HG02885 (cell line): ENCODE data around the gene TUBB6.

Source experiments
- ATAC-seq: cut with Tn5 transposase; IDR thresholded peaks from one replicate; pipeline ENCODE4 v1.9.1; 2021; ENCODE audit warnings: mild to moderate bottlenecking; ENCODE audit not compliant: unreplicated experiment, poor library complexity

TUBB6 gene

DNA sequence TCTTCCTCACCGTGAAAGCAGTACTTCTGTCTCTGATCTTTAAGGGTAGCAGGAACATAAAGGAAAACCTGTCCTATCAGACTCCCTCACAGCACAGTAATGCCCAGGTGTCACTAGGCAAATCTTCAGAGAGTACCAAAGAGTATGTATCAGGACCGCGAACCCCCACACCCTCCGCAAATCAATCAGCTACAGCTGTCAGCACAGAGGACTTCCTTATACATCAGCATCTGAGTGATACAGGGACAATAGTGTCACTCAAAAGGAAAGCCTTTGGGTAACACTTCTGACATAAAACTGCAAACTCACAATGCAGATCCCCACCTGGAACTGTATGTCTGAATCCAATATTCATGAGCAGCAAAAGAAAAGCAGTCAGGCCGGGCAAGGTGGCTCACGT lies 66.4 kb downstream of the TUBB6 start:
- ATAC-seq: no peak
